C4-2B (cell line): ENCODE measurements around the gene NAT8.
"Not testable (repeated sequence)": the region's sequence is repeated elsewhere in the genome, so short reads cannot be mapped to it uniquely, and the experiment has no call there.

ENCODE experiments used
- CTCF ChIP-seq: fragments of 450-650 bp; conservative IDR thresholded peaks from 2 replicates; pipeline ENCODE4 v1.5.1; 2017; ENCODE audit warnings: mild to moderate bottlenecking
- ZFX ChIP-seq: fragments of 450-650 bp; IDR thresholded peaks from 2 replicates; pipeline ENCODE4 v1.6.1; 2017

DNA sequence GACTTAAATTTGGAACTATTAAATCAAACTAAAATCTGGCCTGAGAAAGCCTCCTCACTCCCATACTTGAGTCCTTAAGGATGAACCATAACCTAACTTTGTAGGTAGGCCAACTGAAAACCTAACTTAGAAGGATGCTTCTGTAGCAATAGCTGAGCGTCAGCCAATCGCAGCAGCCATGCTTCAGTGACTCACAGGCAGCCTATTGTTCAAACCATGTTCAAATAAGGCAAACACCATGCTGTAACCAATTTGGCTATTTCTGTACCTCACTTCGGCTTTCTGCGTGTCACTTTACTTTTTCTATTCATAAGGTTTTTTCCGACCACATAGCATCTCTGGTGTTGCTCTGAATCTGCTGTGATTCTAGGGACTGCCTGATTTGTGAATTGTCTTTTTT, 46.3 kb upstream of the NAT8 start:
- TF ChIP-seq CTCF, ZFX: not testable (repeated sequence)
